Parathyroid adenoma (tissue), 2 donors: ENCODE data around the gene ACTR3.

Experiments
- H2AFZ ChIP-seq: fragments of 300-600 bp; sonication (generic); one replicate; pipeline ENCODE4 v1.7.0; 2017; ENCODE audit warnings: antibody characterized with exemption, mild to moderate bottlenecking
- H3K27ac ChIP-seq: fragments of 300-600 bp; sonication (generic); one replicate; pipeline ENCODE4 v1.7.0; 2017
- H3K27me3 ChIP-seq: fragments of 300-600 bp; sonication (generic); one replicate; pipeline ENCODE4 v1.7.0; 2017; ENCODE audit warnings: low read length; ENCODE audit not compliant: control insufficient read depth, insufficient read depth
- H3K36me3 ChIP-seq: fragments of 300-600 bp; sonication (generic); one replicate; pipeline ENCODE4 v1.7.0; 2017; ENCODE audit warnings: low read length; ENCODE audit not compliant: control insufficient read depth, insufficient read depth
- H3K4me1 ChIP-seq: fragments of 300-600 bp; sonication (generic); one replicate; pipeline ENCODE4 v1.7.0; 2017; ENCODE audit warnings: control low read depth
- H3K4me2 ChIP-seq: fragments of 300-600 bp; sonication (generic); one replicate; pipeline ENCODE4 v1.7.0; 2017; ENCODE audit warnings: low read length
- H3K4me3 ChIP-seq: fragments of 300-600 bp; sonication (generic); one replicate; pipeline ENCODE4 v1.7.0; 2017; ENCODE audit warnings: low read depth, low read length
- H3K79me2 ChIP-seq: fragments of 300-600 bp; sonication (generic); one replicate; pipeline ENCODE4 v1.7.0; 2017; ENCODE audit warnings: control low read depth
- H3K9ac ChIP-seq: fragments of 300-600 bp; sonication (generic); one replicate; pipeline ENCODE4 v1.7.0; 2017; ENCODE audit warnings: mild to moderate bottlenecking
- H3K9me3 ChIP-seq: fragments of 300-600 bp; sonication (generic); one replicate; pipeline ENCODE4 v1.7.0; 2017; ENCODE audit warnings: low read length; ENCODE audit not compliant: control insufficient read depth
- TF ChIP-seq, protein P1 (sequence below): fragments of 300-600 bp; sonication (generic); IDR thresholded peaks from one replicate; pipeline ENCODE4 v1.7.0; 2017; ENCODE audit warnings: antibody characterized with exemption, mild to moderate bottlenecking
- donor health status: primary hyperparathyroidism.

ACTR3 gene

DNA sequence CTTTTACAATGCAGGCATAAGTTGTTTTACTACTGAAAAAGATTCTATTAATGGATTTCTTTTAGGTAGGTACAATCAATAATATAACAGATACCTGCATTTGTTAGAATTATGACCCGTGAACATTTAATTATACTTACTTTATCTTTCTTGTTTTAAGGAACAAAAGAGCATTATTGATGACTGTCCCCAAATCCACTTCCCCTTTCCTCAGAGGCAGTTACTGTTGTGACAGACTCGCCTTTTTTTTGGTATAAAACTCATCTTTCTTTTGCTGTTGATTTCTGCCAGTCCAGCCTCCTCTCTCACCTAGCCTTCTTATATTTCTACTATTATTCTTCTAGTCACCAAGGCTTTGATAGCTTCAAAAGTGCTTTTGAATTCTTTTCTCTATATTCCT, 12.1 kb downstream of the ACTR3 start:
- TF ChIP-seq, protein P1, sequence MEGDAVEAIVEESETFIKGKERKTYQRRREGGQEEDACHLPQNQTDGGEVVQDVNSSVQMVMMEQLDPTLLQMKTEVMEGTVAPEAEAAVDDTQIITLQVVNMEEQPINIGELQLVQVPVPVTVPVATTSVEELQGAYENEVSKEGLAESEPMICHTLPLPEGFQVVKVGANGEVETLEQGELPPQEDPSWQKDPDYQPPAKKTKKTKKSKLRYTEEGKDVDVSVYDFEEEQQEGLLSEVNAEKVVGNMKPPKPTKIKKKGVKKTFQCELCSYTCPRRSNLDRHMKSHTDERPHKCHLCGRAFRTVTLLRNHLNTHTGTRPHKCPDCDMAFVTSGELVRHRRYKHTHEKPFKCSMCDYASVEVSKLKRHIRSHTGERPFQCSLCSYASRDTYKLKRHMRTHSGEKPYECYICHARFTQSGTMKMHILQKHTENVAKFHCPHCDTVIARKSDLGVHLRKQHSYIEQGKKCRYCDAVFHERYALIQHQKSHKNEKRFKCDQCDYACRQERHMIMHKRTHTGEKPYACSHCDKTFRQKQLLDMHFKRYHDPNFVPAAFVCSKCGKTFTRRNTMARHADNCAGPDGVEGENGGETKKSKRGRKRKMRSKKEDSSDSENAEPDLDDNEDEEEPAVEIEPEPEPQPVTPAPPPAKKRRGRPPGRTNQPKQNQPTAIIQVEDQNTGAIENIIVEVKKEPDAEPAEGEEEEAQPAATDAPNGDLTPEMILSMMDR: no peak
- H3K4me1 ChIP-seq: peaks cover 7% of the 10 kb centered on the region

DNA sequence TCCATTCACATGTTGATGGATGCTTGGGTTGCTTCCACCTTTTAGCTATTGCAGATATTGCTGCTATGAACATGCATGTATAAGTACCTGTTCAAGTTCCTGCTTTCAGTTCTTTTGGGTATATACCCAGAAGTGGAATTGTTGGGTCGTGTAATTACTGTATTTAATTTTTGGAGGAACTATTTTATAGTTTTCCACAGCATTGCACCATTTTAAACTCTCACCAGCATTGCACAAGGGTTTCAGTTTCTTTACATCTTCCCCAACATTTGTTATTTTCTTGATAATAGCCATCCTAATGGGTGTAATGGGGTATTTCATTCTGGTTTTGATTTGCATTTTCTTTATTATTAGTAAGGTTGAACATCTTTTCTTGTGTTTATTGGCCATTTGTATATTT, 16.0 kb downstream of the ACTR3 start:
- H3K27me3 ChIP-seq: no peaks in the 10 kb centered on the region
- no peak overlapping the region for H3K27ac ChIP-seq
- H3K79me2 ChIP-seq: peaks cover 54% of the 10 kb centered on the region
- H3K36me3 ChIP-seq: no peaks in the 10 kb centered on the region
- TF ChIP-seq, protein P1: no peak
- H3K4me3 ChIP-seq: no peak overlapping the region
- H3K9me3 ChIP-seq: no peaks in the 10 kb centered on the region
- no peak overlapping the region for H3K9ac ChIP-seq
- no peak overlapping the region for H3K4me2 ChIP-seq
- H2AFZ ChIP-seq: no peak overlapping the region
- H3K4me1 ChIP-seq: peaks cover 3% of the 10 kb centered on the region

More for the DNA sequence above, 12.1 kb downstream of the ACTR3 start:
- no peaks in the 10 kb centered on the region for H3K27me3 ChIP-seq
- H2AFZ ChIP-seq: no peak overlapping the region
- H3K4me2 ChIP-seq: no peak overlapping the region
- H3K4me3 ChIP-seq: no peak overlapping the region
- no peaks in the 10 kb centered on the region for H3K36me3 ChIP-seq
- peaks cover 57% of the 10 kb centered on the region for H3K79me2 ChIP-seq
- H3K9ac ChIP-seq: no peak overlapping the region
- H3K27ac ChIP-seq: no peak overlapping the region
- H3K9me3 ChIP-seq: no peaks in the 10 kb centered on the region

DNA sequence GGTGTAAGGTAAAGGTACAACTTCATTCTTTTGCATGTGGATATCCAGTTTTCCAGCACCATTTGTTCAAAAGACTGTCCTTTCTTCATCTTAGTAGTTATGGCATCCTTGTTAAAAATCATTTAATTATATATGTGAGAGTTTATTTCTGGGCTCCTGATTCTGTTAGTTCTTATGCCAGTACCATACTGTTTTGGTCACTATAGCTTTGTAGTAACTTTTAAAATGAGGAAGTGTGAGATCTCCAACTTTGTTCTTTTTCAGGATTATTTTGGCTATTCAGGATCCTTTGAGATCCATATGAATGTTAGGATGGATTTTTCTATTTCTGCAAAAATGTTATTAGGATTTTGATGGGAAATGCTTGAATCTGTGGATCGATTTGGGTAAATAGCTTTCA, 16.8 kb downstream of the ACTR3 start:
- Histone ChIP-seq H3K36me3 (no peaks in the 10 kb centered on the region), H3K4me1 (peaks cover 3% of the 10 kb centered on the region), H3K79me2 (peaks cover 55% of the 10 kb centered on the region), H3K27me3 (no peaks in the 10 kb centered on the region), H3K9me3 (no peaks in the 10 kb centered on the region), H3K27ac (no peak overlapping the region), H3K4me3 (no peak overlapping the region), H2AFZ (no peak overlapping the region), H3K4me2 (no peak overlapping the region), H3K9ac (no peak overlapping the region)
- TF ChIP-seq, protein P1: no peak

DNA sequence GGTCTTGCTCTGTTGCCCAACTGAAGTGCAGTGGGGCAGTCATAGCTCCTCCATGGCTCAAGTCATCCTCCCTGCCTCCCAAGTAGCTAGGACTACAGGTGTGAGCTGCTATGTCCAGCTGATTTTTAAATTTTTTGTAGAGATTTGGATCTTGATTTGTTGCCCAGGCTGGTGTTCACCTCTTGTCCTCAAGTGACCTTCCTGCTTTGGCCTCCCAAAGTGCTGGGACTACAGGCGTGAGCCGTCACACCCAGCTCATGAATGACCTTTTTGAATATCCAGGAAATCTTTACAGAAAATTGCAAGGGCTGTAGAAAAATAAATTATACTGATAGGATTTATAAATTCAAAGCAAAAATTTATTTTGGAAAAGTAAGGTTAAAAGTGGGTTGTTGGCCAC, 17.4 kb downstream of the ACTR3 start:
- Histone ChIP-seq H3K9me3 (no peaks in the 10 kb centered on the region), H3K4me2 (no peak overlapping the region), H3K79me2 (peaks cover 58% of the 10 kb centered on the region), H3K9ac (no peak overlapping the region), H2AFZ (no peak overlapping the region), H3K4me1 (peaks cover 3% of the 10 kb centered on the region), H3K36me3 (no peaks in the 10 kb centered on the region), H3K4me3 (no peak overlapping the region), H3K27ac (no peak overlapping the region), H3K27me3 (no peaks in the 10 kb centered on the region)
- TF ChIP-seq, protein P1: no peak

DNA sequence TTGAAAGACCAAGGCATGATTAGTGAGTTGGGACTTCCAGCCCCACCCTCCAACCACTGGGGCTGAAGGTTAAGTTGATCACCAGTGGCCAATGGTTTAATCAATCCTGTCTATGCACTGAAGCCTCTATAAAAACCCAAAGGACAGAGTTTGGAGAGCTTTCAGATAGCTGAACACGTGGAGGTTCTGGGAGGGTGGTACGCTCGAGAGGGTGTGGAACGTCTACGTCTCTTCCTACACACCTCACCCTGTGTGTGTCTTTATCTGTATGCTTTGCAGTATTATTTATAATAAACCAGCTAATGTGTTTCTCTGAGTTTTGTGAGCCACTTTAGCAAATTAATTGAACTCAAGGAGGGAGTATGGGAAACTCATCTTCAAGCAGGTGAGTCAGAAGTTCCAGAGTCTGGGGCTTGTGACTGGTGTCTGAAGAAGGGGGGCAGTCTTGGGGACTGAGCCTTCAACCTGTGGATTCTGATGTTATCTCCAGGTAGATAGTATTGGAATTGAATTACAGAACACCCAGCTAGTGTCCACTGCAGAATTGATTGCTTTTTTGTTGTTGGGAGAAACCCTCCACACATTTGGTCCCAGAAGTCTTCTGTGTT, 20.3 kb downstream of the ACTR3 start:
- no peak overlapping the region for H3K4me2 ChIP-seq
- no peaks in the 10 kb centered on the region for H3K4me1 ChIP-seq
- H3K27ac ChIP-seq: no peak overlapping the region
- H3K36me3 ChIP-seq: no peaks in the 10 kb centered on the region
- H3K4me3 ChIP-seq: no peak overlapping the region
- no peak overlapping the region for H3K9ac ChIP-seq
- TF ChIP-seq, protein P1: no peak
- H3K27me3 ChIP-seq: no peaks in the 10 kb centered on the region
- H2AFZ ChIP-seq: no peak overlapping the region
- peaks cover 41% of the 10 kb centered on the region for H3K79me2 ChIP-seq
- H3K9me3 ChIP-seq: no peaks in the 10 kb centered on the region
